GM19463 (cell line): ENCODE measurements around the gene SPINK9.
"Not testable (repeated sequence)": the region's sequence is repeated elsewhere in the genome, so short reads cannot be mapped to it uniquely, and the experiment has no call there.

ENCODE experiments used
- ATAC-seq: cut with Tn5 transposase; IDR thresholded peaks from one replicate; pipeline ENCODE4 v1.9.1; 2021; ENCODE audit warnings: mild to moderate bottlenecking, moderate library complexity; ENCODE audit not compliant: unreplicated experiment

The SPINK9 gene

DNA sequence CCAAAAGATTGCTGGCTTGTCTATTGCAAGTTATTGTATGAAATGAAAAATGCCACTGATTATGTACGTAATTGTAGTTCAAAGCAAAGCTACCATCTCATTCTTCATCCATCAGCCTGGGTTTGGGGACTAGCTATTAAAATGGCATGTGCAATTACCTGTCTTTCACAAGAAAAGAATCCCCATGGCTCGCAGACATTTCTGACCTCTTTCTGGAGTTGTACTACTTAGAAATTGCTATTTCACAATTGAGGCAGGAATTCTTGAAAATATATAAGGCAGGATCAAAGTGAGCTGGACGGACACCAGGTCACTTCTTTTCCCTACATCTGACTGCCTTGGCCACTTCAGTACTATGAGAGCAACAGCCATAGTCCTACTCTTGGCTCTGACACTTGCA is at the start of gene SPINK9:
Gene SPINK9 (plus strand): TSS at position 301 of the 400 bp plus-strand sequence. CDS start 55 bp downstream, at position 356.
- no peak for ATAC-seq

GRCh38 chr5:148290271-148291195 is 44.8 kb upstream of the SPINK9 start:
- ATAC-seq = no peak

DNA sequence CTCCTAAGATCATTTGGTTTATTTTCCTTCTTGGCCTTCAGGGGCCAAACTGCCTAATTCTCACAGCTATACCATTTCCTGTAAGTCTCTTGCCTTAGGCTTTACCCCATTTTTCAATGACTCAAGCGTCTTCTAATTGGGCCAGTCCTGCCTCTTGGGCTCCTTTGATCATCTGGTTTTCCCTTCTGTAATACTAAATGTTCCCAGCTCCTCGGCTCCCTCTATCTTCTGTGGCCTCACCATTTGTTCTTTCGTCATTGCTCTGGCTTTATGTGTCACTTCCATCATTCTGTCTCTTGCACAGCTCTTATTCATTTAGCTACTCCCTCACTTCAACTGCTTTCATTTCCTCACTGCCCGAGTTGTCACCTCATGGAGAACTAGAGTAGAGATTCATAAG is 37.6 kb upstream of the SPINK9 start:
- ATAC-seq = no peak

GRCh38 chr5:148306446-148306845 is 28.9 kb upstream of the SPINK9 start:
- ATAC-seq = no peak

DNA sequence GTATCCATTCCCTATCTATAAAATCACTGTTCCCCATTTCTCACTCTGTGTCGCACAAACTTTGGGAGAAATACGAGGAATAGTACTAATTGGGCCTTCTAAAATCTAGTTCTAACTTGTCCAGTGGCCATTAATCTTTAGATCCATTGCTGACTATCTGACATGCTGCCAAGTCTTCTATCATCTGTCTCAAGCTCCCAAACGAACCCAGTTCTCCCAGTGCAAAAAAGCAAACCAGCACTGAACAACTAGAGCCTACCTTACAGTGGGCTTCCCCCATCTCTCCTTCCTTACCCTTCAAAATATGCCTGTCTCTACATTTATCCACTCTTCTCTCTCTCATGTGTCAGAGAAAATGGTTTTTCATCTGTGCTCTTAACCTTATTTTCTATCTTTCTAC is 26.3 kb upstream of the SPINK9 start:
- ATAC-seq = no peak

DNA sequence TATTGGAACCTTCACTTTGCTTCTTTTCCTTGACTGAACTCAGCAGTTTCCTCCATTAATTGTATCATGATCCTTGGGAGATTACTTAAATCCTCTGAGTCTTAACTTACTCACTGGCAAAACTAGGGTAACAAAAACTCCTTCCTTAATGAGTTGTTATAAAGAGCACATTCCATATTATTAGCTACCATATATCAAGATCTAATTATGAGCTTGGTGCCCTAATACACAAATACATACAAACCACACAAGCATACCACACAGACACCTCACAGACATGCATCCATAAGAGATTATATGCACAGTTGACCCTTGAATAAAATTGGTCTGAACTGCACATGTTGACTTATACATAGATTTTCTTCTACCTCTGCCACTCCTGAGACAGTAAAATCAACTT is 25.6 kb upstream of the SPINK9 start:
- no peak for ATAC-seq

GRCh38 chr5:148311484-148311883 is 23.9 kb upstream of the SPINK9 start:
- no peak for ATAC-seq

DNA sequence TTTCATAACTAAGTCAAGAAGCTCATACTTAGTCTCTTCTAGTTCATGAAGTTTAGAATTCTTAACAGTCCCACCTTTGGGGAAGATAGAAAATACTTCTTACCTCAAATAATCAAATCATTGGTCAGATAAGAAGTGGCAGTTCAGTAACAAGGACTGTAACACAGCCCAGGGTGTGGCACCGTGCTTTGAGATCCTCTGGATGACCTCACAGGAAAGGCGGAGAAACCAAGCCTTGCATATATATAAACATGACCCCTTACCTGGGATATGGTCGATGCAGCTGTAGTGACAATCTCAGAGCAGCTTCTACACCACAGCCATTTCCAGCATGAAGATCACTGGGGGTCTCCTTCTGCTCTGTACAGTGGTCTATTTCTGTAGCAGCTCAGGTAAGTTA is 23.2 kb upstream of the SPINK9 start, which contains the start of gene SPINK7:
Gene SPINK7 (plus strand): TSS at position 271 of the 400 bp plus-strand sequence. CDS start 61 bp downstream, at position 332.
- no peak for ATAC-seq

DNA sequence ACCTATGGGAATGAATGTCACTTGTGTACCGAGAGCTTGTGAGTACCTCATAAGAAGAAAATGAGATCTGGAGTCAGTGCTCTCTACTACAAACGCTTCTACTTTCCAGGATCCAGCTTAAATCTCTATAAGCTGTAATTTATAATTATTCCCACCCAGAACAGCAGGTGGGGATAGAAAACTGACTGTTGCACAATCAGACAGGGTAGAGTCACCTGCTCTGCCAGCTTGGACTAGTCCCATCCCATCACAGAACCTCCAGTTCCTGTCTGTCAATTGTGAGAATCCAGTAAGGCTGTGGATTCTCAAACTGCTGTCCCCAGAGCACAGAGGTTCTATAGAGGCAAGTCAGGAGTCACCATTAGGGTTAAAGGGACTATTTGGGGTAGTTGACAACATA is 21.2 kb upstream of the SPINK9 start:
- no peak for ATAC-seq

DNA sequence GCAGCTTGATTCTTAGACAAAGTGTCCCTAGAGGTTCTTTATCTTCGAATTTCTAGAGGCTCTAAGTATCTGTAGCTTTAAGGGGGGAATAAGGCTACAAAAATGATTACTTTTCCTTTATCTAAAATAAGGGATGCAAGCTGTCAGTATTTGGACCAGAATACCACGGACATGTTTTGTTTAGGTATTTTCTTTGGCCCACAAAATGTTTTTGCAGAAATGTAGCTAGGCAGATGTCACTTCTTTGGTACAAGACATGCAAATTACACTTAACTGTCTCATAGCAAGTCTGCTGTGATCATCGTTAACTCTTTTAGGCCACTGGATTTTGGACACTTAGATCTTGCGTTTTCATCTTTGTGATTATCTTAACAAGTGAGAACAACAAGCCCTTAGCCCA is 20.6 kb upstream of the SPINK9 start:
- ATAC-seq = no peak

DNA sequence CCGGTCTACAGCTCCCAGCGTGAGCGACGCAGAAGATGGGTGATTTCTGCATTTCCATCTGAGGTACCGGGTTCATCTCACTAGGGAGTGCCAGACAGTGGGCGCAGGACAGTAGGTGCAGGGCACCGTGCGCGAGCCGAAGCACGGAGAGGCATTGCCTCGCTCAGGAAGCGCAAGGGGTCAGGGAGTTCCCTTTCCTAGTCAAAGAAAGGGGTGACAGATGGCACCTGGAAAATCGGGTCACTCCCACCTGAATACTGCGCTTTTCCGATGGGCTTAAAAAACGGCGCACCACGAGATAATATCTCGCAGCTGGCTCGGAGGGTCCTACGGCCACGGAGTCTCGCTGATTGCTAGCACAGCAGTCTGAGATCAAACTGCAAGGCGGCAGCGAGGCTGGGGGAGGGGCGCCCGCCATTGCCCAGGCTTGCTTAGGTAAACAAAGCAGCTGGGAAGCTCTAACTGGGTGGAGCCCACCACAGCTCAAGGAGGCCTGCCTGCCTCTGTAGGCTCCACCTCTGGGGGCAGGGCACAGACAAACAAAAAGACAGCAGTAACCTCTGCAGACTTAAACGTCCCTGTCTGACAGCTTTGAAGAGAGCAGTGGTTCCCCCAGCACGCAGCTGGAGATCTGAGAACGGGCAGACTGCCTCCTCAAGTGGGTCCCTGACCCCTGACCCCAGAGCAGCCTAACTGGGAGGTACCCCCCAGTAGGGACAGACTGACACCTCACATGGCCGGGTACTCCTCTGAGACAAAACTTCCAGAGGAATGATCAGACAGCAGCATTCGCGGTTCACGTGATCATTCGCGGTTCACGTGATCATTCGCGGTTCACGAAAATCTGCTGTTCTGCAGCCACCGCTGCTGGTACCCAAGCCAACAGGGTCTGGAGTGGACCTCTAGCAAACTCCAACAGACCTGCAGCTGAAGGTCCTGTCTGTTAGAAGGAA is 15.1 kb upstream of the SPINK9 start:
- not testable (repeated sequence) for ATAC-seq

DNA sequence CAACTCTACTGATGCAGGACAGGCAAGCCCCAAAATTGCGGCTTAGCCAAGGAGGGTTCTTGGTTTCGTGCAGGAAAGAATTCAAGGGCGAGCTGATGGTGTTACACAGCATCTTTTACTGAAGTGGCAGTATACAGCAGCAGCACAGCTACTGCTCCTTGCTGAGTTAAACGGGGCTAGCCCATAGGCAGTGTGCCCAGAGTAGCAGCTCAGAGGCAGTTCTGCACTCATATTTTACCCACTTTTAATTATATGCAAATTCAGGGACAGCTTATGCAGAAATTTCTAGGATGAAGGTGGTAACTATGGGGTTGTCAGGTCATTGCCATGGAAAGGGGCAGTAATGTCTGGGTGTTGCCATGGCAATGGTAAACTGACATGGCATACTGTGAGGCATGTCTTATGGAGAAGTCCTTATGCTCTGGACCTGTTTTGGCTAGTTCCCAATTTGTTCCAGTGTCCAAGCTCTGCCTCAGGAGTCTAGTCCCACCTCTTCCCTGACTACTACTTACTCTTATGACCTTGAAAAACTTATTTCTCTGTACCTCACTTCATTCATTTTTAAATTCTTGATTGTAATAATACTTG is 2.0 kb upstream of the SPINK9 start:
- ATAC-seq = no peak

DNA sequence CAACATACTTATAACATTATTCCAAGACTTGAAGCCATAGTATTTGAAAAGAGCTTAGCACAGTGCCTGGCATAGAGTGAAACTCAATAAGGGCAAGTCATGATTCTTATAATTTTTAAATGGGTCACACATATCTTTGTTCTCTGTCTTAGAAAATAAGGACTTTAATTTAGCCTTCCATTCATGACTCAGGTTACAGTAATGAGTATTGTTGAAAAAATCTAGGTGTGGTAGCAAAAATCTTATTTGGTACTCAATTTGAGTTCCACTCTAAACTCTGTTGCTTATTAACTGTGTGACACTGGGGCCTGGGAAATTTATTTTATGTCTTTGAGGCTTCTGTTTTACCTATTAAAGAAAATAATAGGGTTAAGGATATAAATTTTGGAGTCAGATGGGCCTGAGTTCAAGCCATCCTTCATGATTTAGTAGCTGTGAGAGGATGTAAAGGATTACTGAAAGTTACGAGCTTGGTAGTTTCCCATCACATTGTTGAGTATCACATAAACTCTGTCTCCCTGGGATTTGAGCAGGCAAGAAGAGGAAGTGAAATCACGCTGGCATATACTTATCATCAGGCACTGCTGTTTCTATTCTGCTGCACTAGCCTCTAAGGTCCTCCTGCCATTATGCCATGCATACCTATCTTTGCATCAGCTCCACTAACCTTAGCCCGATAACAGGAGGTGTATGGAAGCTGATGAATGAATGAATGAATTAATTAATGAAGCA is 1.5 kb downstream of the SPINK9 start:
- peak; percentile 97 for ATAC-seq

GRCh38 chr5:148342371-148343045 is 7.1 kb downstream of the SPINK9 start:
- no peak for ATAC-seq

DNA sequence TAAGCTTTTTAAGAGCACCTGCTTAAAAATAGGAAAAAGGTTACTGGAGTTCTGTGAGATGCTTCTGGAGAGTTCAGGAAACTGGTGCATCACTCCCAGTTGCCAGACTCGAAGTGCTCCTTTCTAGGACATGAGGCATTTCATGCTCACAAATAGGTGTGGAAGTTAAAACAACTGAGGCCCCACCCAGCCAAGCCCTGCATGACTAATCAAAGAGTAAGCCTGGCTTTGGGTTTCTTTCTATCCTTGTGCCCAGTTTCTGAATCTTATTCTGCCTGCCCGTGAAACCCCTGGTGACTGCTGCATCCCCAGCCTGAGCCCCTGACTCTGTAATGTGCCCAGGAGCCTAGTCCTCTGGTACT is 7.7 kb downstream of the SPINK9 start:
- ATAC-seq = no peak

DNA sequence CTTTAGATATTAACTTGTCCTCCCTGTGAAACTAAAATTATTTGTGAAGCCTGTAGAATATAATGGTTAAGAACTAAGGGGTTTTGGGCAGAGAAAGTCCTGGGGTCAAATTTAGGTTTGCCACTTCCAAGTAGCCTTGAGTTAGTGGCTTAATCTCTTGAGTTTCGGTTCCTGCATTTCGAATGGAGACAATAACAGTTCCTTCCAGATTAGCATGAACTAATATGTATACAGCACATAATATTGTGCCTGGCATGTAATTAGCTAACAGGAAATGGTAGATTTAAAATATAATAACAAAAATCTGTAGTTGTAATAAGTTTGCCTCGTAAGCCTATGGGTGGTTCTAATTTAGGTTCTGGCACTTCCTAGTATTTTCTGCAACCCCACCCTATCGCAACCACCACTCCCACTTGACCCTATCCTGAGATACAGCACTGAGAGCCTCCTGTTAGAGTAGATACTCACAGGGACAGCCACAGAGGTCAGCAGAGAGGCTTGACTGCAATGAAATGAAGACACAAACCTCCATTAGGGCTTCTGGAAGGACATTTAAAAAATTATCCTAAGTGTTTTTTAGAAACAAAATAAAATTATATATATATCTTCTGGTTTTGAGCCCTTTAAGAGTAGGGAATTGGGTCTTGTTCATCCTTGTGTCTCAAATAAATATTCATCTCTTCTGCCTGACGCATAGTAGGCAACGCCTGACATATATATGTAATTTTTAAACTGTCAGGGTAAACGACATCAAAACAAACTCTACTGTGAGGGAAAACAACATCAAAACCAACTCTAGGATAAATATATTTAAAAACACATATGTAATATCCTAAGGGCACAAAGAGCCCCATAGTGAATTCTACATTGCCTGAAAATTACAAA is 8.5 kb downstream of the SPINK9 start:
- ATAC-seq = no peak

- ATAC-seq = no peak
These were observed 12.3 kb downstream of the SPINK9 start for GRCh38 chr5:148347706-148348105.

DNA sequence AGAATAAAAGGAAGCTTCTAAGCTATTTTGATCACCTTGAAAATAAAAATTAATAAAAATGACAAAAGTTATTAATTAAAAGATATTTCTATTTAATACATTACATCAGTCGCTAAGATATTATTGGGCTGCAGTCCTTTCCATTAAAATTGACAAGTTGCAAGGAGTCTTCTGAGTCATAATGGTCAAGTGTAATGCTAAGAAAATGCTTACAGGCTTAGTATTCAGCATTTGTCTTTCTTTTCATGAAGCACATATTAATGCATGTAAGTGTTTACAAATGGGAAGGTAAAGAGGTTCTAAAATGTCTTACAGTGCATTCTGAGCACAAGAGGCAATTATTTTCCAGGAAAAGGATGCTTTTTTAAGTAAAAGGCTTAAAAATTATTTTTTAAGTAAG is 17.3 kb downstream of the SPINK9 start:
- no peak for ATAC-seq

DNA sequence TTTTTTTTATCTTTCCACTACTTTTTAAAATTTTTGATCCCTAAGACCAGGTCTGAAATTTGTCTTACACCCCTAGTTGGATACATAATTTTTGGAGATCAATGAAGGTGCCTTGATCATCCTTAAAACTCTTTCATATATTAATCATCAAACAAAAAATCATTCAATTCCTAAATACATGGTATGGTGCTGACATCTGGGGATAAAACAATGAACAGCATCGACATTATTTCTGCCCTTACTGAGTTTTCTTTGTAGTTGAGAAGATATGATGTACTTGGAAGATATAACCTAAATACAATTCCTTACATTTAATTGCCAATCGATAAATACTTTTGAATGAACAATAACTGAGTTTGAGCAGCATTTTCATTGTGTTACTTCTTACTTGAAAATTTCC is 18.3 kb downstream of the SPINK9 start:
- no peak for ATAC-seq
